ENCODE results near the gene CELSR1.

GRCh38 chr22:46419754-46420571, 117.5 kb downstream of the CELSR1 start:
- TF ChIP-seq CTCF (IDR thresholded peaks at IDR 0.05 in 8 of 11, conservative IDR thresholded peaks at IDR 0.05 in 3 of 11) (no peak), POLR2A (IDR thresholded peaks at IDR 0.05) (no peak)

Measured in spleen (tissue), 7 donors.